Hepatocyte (in vitro differentiated cells): ENCODE measurements around the gene PPHLN1.

ENCODE experiments used
- CTCF ChIP-seq: fragments of 200-600 bp; sonication (generic); IDR thresholded peaks from 2 replicates; pipeline ENCODE4 v1.5.1; 2016; ENCODE audit warnings: antibody characterized with exemption, mild to moderate bottlenecking; ENCODE audit not compliant: poor library complexity
- EZH2 ChIP-seq: fragments of 200-600 bp; sonication (generic); IDR thresholded peaks from 2 replicates; pipeline ENCODE4 v1.6.1; 2016; ENCODE audit warnings: antibody characterized with exemption, mild to moderate bottlenecking, borderline replicate concordance

- no peak for TF ChIP-seq EZH2
- TF ChIP-seq CTCF, result no peak
These were observed 717 bp downstream of the PPHLN1 start for GRCh38 chr12:42326541-42327226.
